ENCODE results near the gene DEDD. TPM values are rescaled to one million over a fixed set of nuclear protein-coding genes. Genes with fewer than 3 reads are reported as not detected.
A peak's percentile ranks its signal among the peaks of the same experiment; 100 is the strongest.

Gene DEDD
- polyA plus RNA-seq, 1 of the 3 experiments (the other 2 are of a cell fraction), result 45.0 TPM

- Histone ChIP-seq H3K36me3 (replicated peaks in 1 of 2; ENCODE audit: control insufficient read depth in 1 of 2, insufficient read depth in 2 of 2, low read length in 1 of 2) (no peaks in the 10 kb centered on the region), H3K9me2 (no peaks in the 10 kb centered on the region), H3K4me2 (peak overlapping the region; percentile 45), H3K9me3 (no peaks in the 10 kb centered on the region), H4K20me1 (ENCODE audit: insufficient read depth) (no peaks in the 10 kb centered on the region), H3K27me3 (ENCODE audit: insufficient read depth) (no peaks in the 10 kb centered on the region), H3K9ac (no peak overlapping the region), H2AFZ (ENCODE audit: low read depth) (no peak overlapping the region), H3K4me3 (ENCODE audit: low read depth in 2 of 2, low read length in 1 of 2) (no peak overlapping the region), H3K79me2 (ENCODE audit: insufficient read depth) (no peaks in the 10 kb centered on the region), H3F3A (replicated peaks; ENCODE audit: insufficient read depth) (peaks cover 1% of the 10 kb centered on the region), H3K27ac (ENCODE audit: low read depth in 2 of 2, low read length in 1 of 2) (no peak overlapping the region), H3K4me1 (ENCODE audit: control insufficient read depth in 1 of 2, insufficient read depth in 2 of 2, low read depth in 1 of 2, low read length in 1 of 2) (0 out of 4 replicates have a peak, but pooled peaks cover 0 to 6% of the 10 kb centered on the region in 2 experiments)
- TF ChIP-seq USF2 (IDR thresholded peaks at IDR 0.05; ENCODE audit: borderline replicate concordance, low read depth, low read length) (no peak), MAX (IDR thresholded peaks at IDR 0.05; ENCODE audit: low read depth) (no peak), RXRA (IDR thresholded peaks at IDR 0.05; ENCODE audit: borderline replicate concordance, low read depth) (no peak; the same call in 1 of the 2 replicates), JUND (IDR thresholded peaks at IDR 0.05) (no peak), EZH2phosphoT487 (IDR thresholded peaks at IDR 0.05; ENCODE audit: borderline replicate concordance, low read depth) (no peak), RFX5 (IDR thresholded peaks at IDR 0.05; ENCODE audit: low read length) (no peak), FOXJ3 (CRISPR knock-in tag; IDR thresholded peaks at IDR 0.05) (no peak), FOXM1 (IDR thresholded peaks at IDR 0.05; ENCODE audit: low read depth) (no peak), SIN3A (IDR thresholded peaks at IDR 0.05; ENCODE audit: borderline replicate concordance, low read depth, low read length) (no peak), POLR2AphosphoS5 (IDR thresholded peaks at IDR 0.05; ENCODE audit: low read depth, low read length) (no peak), GABPA (IDR thresholded peaks at IDR 0.05; ENCODE audit: low read depth) (no peak)
- whole genome bisulfite sequencing (ENCODE audit: low lambda C conversion rate), result 50% methylated on average over 3 of the region's 3 CpGs
- CTCF ChIA-PET, result interaction anchor here (0.6 to 8.2 kb wide), 6 partner anchors 14 to 841 kb away, joined by 3 to 198 read pairs (median 3); partner anchors contain the start of genes ARHGAP30, NECTIN4 and PPOX
- DNase-seq, result peak; percentile 11
- POLR2A ChIA-PET, result no interaction called here
Observed at GRCh38 chr1:161092621-161093028, 39.8 kb downstream of the DEDD start.

- TF ChIP-seq ELF1 (IDR thresholded peaks at IDR 0.05), result no peak
- no peak for TF ChIP-seq CTCF (IDR thresholded peaks at IDR 0.05)
- no peak for TF ChIP-seq EZH2phosphoT487 (IDR thresholded peaks at IDR 0.05; ENCODE audit: borderline replicate concordance, low read depth)
- no peak for TF ChIP-seq TCF12 (IDR thresholded peaks at IDR 0.05)
- no peak for TF ChIP-seq SMC3 (IDR thresholded peaks at IDR 0.05; ENCODE audit: low read depth, low read length)
- no peak for TF ChIP-seq SIN3A (IDR thresholded peaks at IDR 0.05; ENCODE audit: borderline replicate concordance, low read depth, low read length)
- TF ChIP-seq PBX3 (IDR thresholded peaks at IDR 0.05), result no peak
- no peak for TF ChIP-seq RFX5 (IDR thresholded peaks at IDR 0.05; ENCODE audit: low read length)
- TF ChIP-seq POLR2AphosphoS5 (IDR thresholded peaks at IDR 0.05; ENCODE audit: low read depth, low read length), result no peak
- TF ChIP-seq MXI1 (IDR thresholded peaks at IDR 0.05; ENCODE audit: low read depth, low read length), result no peak
- no peak for TF ChIP-seq YY1 (IDR thresholded peaks at IDR 0.05; ENCODE audit: low read depth)
- no peak for TF ChIP-seq MAX (IDR thresholded peaks at IDR 0.05; ENCODE audit: low read depth)
- no peaks in the 10 kb centered on the region for H4K20me1 ChIP-seq (ENCODE audit: insufficient read depth)
- 79% methylated on average over 6 of the region's 7 CpGs for WGBS (ENCODE audit: low lambda C conversion rate)
- 0 out of 4 replicates have a peak, but pooled peaks cover 0 to 6% of the 10 kb centered on the region in 2 experiments for H3K4me1 ChIP-seq (ENCODE audit: control insufficient read depth in 1 of 2, insufficient read depth in 2 of 2, low read depth in 1 of 2, low read length in 1 of 2)
- H3K27me3 ChIP-seq (ENCODE audit: insufficient read depth), result no peaks in the 10 kb centered on the region
- no peak overlapping the region for H2AFZ ChIP-seq (ENCODE audit: low read depth)
- no peak overlapping the region for H3K27ac ChIP-seq (ENCODE audit: low read depth in 2 of 2, low read length in 1 of 2)
- ChIA-PET CTCF (interaction anchor here (1.3 to 8.2 kb wide), 4 partner anchors 14 to 102 kb away, joined by 3 to 198 read pairs (median 3); partner anchors contain the start of genes ARHGAP30, NECTIN4 and PPOX), POLR2A (no interaction called here)
- no peaks in the 10 kb centered on the region for H3K79me2 ChIP-seq (ENCODE audit: insufficient read depth)
- no peaks in the 10 kb centered on the region for H3K36me3 ChIP-seq (replicated peaks in 1 of 2; ENCODE audit: control insufficient read depth in 1 of 2, insufficient read depth in 2 of 2, low read length in 1 of 2)
- H3F3A ChIP-seq (replicated peaks; ENCODE audit: insufficient read depth), result no peaks in the 10 kb centered on the region
- no peak overlapping the region for H3K4me3 ChIP-seq (ENCODE audit: low read depth in 2 of 2, low read length in 1 of 2)
- no peak overlapping the region for H3K9ac ChIP-seq
- H3K4me2 ChIP-seq, result no peak overlapping the region
- no peaks in the 10 kb centered on the region for H3K9me3 ChIP-seq
- H3K9me2 ChIP-seq, result no peaks in the 10 kb centered on the region
- DNase-seq, result no peak
Observed at GRCh38 chr1:161091796-161092507, 40.5 kb downstream of the DEDD start.
